ENCODE results near the gene NRG3.

- TF ChIP-seq POLR2A (IDR thresholded peaks at IDR 0.05) (no peak), CTCF (IDR thresholded peaks at IDR 0.05) (no peak), POLR2AphosphoS5 (IDR thresholded peaks at IDR 0.05) (no peak)
Observed at GRCh38 chr10:82128527-82128926, 253.5 kb downstream of the NRG3 start.

All from prostate gland (tissue), 2 donors.